Hepatocyte (in vitro differentiated cells): ENCODE measurements around the gene CCDC28B. TPM values are rescaled to one million over a fixed set of nuclear protein-coding genes. Genes with fewer than 3 reads are reported as not detected.

ENCODE experiments used
- DNase-seq: peaks from one replicate; pipeline ENCODE4 v3.0.0-alpha.2; 2016; ENCODE audit warnings: low spot score
- H2AFZ ChIP-seq: fragments of 200-600 bp; sonication (generic); 2 replicates; pipeline ENCODE4 v1.6.0; 2016; ENCODE audit warnings: antibody characterized with exemption, mild to moderate bottlenecking
- H3K27ac ChIP-seq: fragments of 200-600 bp; sonication (generic); 2 replicates; pipeline ENCODE4 v1.5.1; 2016; ENCODE audit warnings: mild to moderate bottlenecking
- H3K27me3 ChIP-seq: fragments of 200-600 bp; sonication (generic); 2 replicates; pipeline ENCODE4 v1.6.1; 2016
- H3K36me3 ChIP-seq: fragments of 200-600 bp; sonication (generic); replicated peaks from 2 replicates; pipeline ENCODE4 v1.5.1; 2016; ENCODE audit warnings: low read depth; ENCODE audit not compliant: insufficient read depth
- H3K4me1 ChIP-seq: fragments of 200-600 bp; sonication (generic); 2 replicates; pipeline ENCODE4 v1.5.1; 2016; ENCODE audit warnings: mild to moderate bottlenecking, moderate library complexity; ENCODE audit not compliant: insufficient read depth
- H3K4me2 ChIP-seq: fragments of 200-600 bp; sonication (generic); 2 replicates; pipeline ENCODE4 v1.6.0; 2016
- H3K4me3 ChIP-seq: fragments of 200-600 bp; sonication (generic); 2 replicates; pipeline ENCODE4 v1.5.1; 2016; ENCODE audit warnings: mild to moderate bottlenecking
- H3K79me2 ChIP-seq: fragments of 200-600 bp; sonication (generic); 2 replicates; pipeline ENCODE4 v1.6.0; 2017; ENCODE audit warnings: mild to moderate bottlenecking
- H3K9me2 ChIP-seq: fragments of 200-600 bp; sonication (generic); replicated peaks from 2 replicates; pipeline ENCODE4 v1.6.0; 2017; ENCODE audit warnings: mild to moderate bottlenecking; ENCODE audit not compliant: insufficient read depth
- H3K9me3 ChIP-seq: fragments of 200-600 bp; sonication (generic); 2 replicates; pipeline ENCODE4 v1.5.1; 2016; ENCODE audit warnings: low read depth, mild to moderate bottlenecking
- H4K20me1 ChIP-seq: fragments of 200-600 bp; sonication (generic); 2 replicates; pipeline ENCODE4 v1.6.0; 2016; ENCODE audit warnings: mild to moderate bottlenecking; ENCODE audit not compliant: insufficient read depth, poor library complexity, severe bottlenecking
- EZH2 ChIP-seq: fragments of 200-600 bp; sonication (generic); IDR thresholded peaks from 2 replicates; pipeline ENCODE4 v1.6.1; 2016; ENCODE audit warnings: antibody characterized with exemption, mild to moderate bottlenecking, borderline replicate concordance
- EZH2phosphoT487 ChIP-seq: fragments of 200-600 bp; sonication (generic); IDR thresholded peaks from one replicate; pipeline ENCODE4 v1.6.1; 2018; ENCODE audit warnings: antibody characterized with exemption, mild to moderate bottlenecking, low read depth, moderate library complexity; ENCODE audit not compliant: unreplicated experiment, severe bottlenecking
- WGBS: methylation state at CpG from one replicate; pipeline ENCODE4 v1.1.6; 2016; ENCODE audit warnings: low lambda C conversion rate; ENCODE audit errors: missing lambda C conversion rate; 5-methylcytosine and 5-hydroxymethylcytosine counted together
- polyA plus RNA-seq: library from polyadenylated mRNA; unstranded; fragments of >200 nt; fragmentation: Nextera tagmentation; extraction: Ambion mirVana; gene quantifications from 2 replicates; pipeline ENCODE4 v1.2.1, GENCODE V29; 2016
- total RNA-seq: library from RNA; depleted of rRNA; stranded (reverse); fragments of >200 nt; gene quantifications from 2 replicates; pipeline ENCODE4 v1.2.3, GENCODE V29; 2014
- TF ChIP-seq, protein P1 (sequence below): fragments of 200-600 bp; sonication (generic); IDR thresholded peaks from 2 replicates; pipeline ENCODE4 v1.5.1; 2016; ENCODE audit warnings: antibody characterized with exemption, mild to moderate bottlenecking; ENCODE audit not compliant: poor library complexity

The CCDC28B gene
- total and polyA plus RNA-seq, 2 experiments from 2014 or later = 15.8 to 29.5 TPM

DNA sequence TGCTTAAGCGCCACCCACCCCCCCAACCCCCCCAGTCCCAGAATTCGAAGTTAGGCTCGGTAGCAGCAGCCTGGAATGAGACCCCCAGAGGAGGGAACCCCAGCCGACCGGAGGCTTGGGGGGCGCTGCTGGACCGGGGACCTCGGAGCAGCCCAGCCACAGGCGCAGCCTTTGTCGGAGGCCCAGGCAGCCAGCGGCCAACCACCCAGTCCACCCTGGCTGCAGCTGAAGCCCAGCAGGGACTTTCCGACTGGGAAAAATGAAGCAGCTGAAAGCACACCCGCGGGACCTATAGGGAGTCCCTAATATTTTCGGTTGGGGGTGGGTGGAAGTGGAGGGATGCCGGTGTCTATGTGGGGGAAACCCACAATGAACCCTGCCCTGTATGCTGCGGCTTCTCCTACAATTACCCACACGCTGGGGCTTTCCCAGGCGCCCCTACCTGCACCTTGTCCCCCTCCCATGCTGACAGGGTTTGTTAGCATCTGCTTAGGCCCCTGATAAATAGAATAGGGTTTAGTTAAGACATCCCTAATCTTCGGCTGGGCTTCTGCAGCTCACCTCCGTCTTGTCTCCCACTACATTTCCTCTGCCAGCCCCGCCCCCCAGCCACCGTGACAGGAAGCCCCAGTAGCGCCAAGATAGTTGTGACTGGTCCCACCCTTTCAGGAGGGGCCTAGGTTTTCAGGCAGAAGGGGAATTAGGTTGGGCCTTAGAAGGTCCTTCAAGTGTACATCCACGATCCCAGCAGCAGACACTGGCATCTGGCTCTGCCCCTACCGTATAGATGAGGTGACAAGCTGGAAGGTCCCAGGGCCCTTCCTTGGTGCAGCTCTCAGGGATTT lies 838 bp downstream of the CCDC28B start:
- H3K79me2 ChIP-seq = no peaks in the 10 kb centered on the region
- 12% methylated on average over 25 of the region's 26 CpGs for WGBS
- H3K27me3 ChIP-seq = no peaks in the 10 kb centered on the region
- peak overlapping the region; percentile 82 for H3K27ac ChIP-seq
- no peaks in the 10 kb centered on the region for H3K36me3 ChIP-seq
- DNase-seq = peak; percentile 78
- H3K4me3 ChIP-seq = peak overlapping the region; percentile 31
- TF ChIP-seq, protein P1, sequence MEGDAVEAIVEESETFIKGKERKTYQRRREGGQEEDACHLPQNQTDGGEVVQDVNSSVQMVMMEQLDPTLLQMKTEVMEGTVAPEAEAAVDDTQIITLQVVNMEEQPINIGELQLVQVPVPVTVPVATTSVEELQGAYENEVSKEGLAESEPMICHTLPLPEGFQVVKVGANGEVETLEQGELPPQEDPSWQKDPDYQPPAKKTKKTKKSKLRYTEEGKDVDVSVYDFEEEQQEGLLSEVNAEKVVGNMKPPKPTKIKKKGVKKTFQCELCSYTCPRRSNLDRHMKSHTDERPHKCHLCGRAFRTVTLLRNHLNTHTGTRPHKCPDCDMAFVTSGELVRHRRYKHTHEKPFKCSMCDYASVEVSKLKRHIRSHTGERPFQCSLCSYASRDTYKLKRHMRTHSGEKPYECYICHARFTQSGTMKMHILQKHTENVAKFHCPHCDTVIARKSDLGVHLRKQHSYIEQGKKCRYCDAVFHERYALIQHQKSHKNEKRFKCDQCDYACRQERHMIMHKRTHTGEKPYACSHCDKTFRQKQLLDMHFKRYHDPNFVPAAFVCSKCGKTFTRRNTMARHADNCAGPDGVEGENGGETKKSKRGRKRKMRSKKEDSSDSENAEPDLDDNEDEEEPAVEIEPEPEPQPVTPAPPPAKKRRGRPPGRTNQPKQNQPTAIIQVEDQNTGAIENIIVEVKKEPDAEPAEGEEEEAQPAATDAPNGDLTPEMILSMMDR = peak; percentile 15
- TF ChIP-seq EZH2 = no peak
- H3K9me3 ChIP-seq = no peaks in the 10 kb centered on the region
- peak overlapping the region; percentile 97 for H3K4me2 ChIP-seq
- H2AFZ ChIP-seq = peak overlapping the region; percentile 84
- no peaks in the 10 kb centered on the region for H4K20me1 ChIP-seq
- no peaks in the 10 kb centered on the region for H3K9me2 ChIP-seq
- H3K4me1 ChIP-seq = no peaks in the 10 kb centered on the region

DNA sequence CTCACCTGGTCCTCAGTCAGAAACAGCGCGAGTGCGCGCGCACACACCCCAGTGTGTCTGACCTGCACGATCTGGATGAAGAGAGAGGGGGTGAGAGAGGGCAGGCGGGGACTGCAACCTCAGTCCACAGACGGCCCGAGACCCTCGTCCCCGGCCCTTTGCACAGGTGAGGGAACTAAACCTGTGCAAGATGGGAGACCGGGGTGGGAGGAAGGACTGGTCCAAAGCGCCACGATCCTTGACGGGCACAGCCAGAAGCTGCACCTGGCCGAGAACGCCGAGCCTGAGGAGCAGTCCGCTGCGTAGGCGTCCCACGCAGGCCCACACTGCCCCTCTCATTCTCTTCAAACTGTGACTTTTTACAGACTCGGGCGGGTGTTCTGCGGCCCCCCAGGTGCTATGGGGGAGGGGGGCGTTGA lies 4.6 kb downstream of the CCDC28B start:
- Histone ChIP-seq H3K9me3 (no peaks in the 10 kb centered on the region), H3K79me2 (no peaks in the 10 kb centered on the region), H3K4me3 (peak overlapping the region; percentile 36), H4K20me1 (no peaks in the 10 kb centered on the region), H3K4me2 (peak overlapping the region; percentile 88), H3K27me3 (no peaks in the 10 kb centered on the region), H3K4me1 (no peaks in the 10 kb centered on the region), H3K27ac (no peak overlapping the region), H3K9me2 (no peaks in the 10 kb centered on the region), H2AFZ (peak overlapping the region; percentile 58), H3K36me3 (no peaks in the 10 kb centered on the region)
- WGBS = 28% methylated on average over 25 of the region's 26 CpGs
- DNase-seq = no peak
- no peak for TF ChIP-seq EZH2
- no peak for TF ChIP-seq EZH2phosphoT487
- TF ChIP-seq, protein P1 = no peak

DNA sequence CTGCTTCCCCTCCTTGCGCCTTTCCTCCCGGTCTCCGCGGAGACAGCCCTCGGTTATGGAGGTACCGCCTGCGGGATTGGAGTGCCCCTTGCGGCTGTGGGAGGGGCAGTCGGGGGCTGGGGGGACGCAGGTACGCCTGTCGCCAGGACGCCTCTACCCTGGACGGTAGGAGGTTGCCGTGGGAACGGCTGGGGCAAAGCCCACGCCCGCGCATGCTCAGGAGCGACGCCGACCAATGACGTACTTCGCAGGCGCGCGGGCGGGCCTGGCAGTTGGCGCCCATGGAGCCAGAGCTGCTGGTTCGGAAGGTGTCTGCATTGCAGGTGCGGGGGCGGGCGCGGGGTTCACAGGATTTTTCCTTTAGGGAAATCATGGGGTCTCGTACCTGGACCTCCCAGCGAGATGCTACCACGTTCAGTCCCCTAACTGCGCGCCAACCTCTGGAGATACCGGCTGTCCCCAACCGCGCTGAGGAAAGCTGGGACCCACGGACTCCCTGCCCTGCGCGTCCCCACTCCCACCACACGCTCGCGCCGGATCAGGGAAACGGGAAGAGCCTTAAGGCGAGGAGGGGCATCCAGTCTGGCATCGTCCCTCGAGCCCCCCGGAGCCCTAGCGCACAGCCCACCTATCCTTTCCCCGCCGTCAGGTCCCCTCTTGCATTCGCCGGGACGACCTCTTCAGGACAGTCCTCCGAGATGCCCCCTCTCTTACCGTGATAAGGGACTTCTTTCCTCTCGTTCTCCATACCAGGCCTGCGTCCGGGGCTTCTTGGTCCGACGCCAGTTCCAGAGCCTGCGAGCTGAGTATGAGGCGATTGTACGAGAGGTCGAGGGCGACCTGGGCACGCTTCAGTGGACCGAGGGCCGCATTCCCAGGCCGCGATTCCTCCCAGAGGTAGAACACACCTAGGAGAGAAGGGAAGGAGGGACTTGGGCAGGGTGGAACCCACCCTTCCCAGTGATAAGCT lies 5.3 kb downstream of the CCDC28B start, which contains the start of gene IQCC:
Gene IQCC (plus strand): TSS at position 271 of the 970 bp plus-strand sequence. CDS start 11 bp downstream, at position 282.
- no peaks in the 10 kb centered on the region for H3K4me1 ChIP-seq
- no peaks in the 10 kb centered on the region for H4K20me1 ChIP-seq
- peak within 1 kb of the TSS; percentile 36 for H3K4me3 ChIP-seq
- H3K27me3 ChIP-seq = no peaks in the 10 kb centered on the region
- H3K36me3 ChIP-seq = no peaks in the 10 kb centered on the region
- peak; percentile 96 for DNase-seq
- 5% methylated on average over 76 of the region's 77 CpGs for WGBS
- H2AFZ ChIP-seq = peak within 1 kb of the TSS; percentile 61
- H3K27ac ChIP-seq = no peak within 1 kb of the TSS
- TF ChIP-seq, protein P1 = no peak
- TF ChIP-seq EZH2phosphoT487 = no peak
- no peak for TF ChIP-seq EZH2
- H3K4me2 ChIP-seq = peak within 1 kb of the TSS; percentile 88
- H3K9me2 ChIP-seq = no peaks in the 10 kb centered on the region
- H3K9me3 ChIP-seq = no peaks in the 10 kb centered on the region
- no peaks in the 10 kb centered on the region for H3K79me2 ChIP-seq
